Right lung (tissue), 5 donors: ENCODE measurements around the gene LOXHD1. TPM values are rescaled to one million over a fixed set of nuclear protein-coding genes. Genes with fewer than 3 reads are reported as not detected.

ENCODE experiments used
- DNase-seq, 2 donors: peaks; one replicate each; pipeline ENCODE4 v3.0.0-alpha.2; 2013
- polyA plus RNA-seq, 5 donors: library from polyadenylated mRNA; unstranded; fragments of 120-200 nt; gene quantifications; one replicate each; pipeline versions ENCODE4 v1.2.1 to v1.2.3, GENCODE V29; 2013; ENCODE audit warnings: inconsistent platforms in 1 of 5, low replicate concordance in 1 of 5; ENCODE audit not compliant: insufficient read length in 5 of 5, insufficient read depth in 1 of 5

LOXHD1 gene
- polyA plus RNA-seq, 5 donors, result 0.70 to 1.8 (median 1.4) TPM

DNA sequence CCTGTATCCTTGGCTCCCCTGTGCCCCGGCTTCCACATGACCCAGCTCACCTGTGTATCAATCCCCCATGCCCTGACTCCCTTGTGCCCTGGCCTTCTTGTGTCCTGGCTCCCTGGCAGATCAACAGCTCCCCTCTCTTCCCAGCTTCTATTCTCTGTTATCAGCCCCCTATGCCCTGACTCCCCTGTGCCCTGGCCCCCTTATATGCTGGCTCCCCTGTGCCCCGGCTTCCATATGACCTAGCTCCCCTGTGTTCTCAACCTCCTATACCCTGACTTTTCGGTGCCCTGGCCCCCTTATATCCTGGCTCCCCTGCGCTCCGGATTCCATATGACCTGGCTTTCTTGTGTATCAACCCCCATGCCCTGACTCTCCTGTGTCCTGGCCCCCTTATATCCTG lies 209.2 kb downstream of the LOXHD1 start:
- no peak for DNase-seq

DNA sequence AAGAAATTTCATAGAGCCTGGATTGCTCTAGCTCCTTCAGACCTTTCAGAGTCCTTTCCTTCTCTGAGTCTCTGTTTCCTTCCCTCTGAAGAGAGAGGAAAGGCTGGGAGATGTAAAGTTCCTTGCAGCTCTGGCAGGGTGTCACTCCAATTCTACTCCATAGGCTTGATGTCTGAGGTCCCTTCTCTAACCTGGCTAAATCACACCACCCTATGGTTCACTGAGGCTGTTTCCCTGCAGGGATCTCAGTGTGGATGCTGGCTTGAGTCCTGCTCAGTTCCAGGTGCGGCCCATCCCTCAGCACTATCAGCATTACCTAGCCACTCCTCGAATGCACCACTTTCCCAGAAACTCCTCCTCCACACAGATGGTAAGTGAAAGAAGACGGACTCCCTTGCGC lies 209.7 kb downstream of the LOXHD1 start:
- no peak for DNase-seq

DNA sequence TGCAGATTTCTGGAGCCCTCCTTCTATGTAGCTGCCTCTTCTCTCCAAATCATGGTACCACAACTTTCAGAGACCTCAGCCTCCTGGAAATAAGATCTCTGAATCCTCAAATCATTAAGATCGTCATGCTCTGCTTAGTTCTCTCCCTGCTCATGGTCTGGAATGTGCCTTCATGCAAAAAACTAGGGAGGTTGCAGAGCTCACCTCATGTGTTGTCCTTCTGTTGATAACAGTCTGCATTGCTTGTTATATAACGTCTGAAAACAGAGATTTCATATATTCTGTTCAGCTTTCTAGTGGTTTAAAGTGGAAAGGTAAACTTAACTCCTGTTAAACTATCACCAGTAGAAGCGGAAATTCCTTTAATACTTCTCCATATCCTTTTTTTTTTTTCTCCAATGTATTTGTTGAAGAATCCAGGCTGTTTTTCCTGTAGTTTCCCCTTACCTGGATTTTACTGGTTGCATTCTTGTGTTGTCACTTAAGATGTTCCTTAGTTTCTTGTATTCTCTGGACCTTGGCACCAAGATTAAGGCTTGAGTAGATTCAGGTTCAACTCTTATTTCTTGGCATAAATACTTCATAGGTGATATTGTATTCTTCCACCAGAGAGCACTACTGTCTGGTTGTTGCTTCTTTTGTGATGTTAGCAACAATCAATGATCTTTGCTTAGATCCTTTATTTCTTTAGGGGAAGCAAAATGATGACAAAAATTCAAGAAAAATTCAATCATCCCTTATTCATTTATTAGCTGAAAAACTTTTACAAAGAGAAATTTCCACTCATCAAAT lies 211.3 kb downstream of the LOXHD1 start:
- no peak for DNase-seq

DNA sequence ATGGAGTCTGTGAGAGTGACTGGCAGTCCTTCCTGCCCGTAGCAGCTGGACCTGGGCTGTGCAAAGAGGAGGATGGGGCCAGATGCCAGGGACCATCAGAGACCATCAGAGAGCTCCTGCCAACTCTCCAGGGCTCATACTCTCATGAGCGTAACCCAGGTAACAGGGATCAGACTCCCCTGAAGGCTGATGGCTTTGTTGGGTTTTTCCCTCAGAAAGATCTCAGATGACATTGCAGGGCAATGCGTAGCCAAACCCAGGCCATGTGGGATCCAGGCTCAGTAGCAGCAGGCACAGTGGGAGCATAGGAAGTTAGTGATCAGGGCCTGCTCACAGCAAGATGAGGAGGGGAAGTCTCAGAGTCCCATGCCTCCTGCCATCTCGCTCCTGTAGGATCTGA lies 218.0 kb downstream of the LOXHD1 start:
- no peak for DNase-seq

DNA sequence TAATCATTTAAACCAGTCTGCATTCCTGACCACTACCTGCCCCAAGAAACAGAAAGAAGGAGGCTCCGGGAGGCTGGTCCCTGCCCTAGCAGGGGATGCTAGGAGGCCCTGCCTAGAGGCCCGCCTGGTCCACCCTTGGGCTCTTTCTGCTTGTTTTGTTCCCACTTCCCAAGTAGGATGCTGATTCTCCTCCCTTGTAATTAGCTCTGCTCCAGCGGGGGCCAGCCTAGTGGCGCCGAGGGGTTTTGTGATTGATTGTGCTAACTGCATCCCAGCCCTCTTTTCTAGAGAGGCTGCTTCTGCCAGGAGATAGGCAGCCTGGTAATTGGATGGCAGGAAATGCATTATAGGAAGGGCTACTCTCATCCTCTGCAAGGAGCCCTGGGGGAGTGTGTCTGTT lies 220.0 kb downstream of the LOXHD1 start:
- no peak for DNase-seq

DNA sequence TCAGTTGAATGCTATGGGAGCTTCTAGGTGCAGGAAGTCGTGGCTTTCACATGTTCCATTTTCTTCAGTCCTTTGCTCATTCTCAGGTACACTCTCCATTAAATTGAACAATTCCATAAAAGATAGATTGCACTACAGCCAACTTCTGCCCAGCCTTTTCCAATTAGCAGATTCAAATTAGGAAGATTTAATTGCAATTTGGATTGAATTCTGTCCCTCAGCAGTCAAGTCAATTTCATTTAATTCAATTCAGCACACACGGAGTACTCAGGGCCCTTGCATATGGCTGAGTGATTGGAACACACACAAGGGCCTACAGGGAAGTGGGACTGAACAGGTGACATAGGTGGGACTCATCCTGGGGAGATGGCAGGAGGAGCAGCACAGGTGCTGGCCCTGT lies 220.4 kb downstream of the LOXHD1 start:
- no peak for DNase-seq

DNA sequence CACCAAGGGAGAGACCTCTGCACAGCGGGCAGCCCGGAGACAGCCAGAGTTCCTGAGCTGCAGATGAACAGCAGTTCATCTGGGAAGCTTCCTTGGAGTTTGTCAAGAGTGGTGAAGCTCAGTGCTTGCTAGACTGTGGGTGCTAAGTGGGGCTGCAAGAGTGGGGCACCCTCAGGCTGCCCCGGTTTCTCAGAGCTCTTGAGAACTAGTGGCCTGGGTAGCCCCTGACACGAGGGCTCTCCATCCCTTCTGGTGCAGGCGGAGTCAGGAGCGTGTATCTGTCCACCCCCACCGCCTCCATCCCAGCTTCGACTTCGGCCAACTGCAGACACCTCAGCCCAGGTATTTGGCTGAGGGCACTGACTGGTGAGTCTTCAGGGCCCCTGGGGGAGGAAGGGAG lies 222.0 kb downstream of the LOXHD1 start:
- DNase-seq, result no peak

DNA sequence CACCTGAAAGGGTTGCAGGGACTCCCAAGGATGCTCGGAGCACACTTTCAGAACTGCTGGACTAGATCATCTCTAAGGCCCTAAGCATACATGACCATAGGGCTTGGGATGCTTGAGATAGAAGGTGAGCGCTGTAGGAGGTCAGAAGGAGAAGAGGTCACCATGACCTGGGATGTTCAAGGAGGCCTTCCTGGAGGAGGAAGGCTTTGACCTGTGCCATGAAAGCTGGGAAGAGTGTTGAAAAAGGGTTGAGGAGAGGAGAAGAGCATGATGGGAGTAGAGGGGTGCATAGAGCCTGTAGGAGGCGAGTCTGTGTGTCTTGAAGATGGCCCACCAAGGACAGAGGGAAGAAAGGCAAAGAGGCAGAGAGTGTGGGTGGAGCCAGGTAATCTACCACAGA lies 222.4 kb downstream of the LOXHD1 start:
- no peak for DNase-seq

DNA sequence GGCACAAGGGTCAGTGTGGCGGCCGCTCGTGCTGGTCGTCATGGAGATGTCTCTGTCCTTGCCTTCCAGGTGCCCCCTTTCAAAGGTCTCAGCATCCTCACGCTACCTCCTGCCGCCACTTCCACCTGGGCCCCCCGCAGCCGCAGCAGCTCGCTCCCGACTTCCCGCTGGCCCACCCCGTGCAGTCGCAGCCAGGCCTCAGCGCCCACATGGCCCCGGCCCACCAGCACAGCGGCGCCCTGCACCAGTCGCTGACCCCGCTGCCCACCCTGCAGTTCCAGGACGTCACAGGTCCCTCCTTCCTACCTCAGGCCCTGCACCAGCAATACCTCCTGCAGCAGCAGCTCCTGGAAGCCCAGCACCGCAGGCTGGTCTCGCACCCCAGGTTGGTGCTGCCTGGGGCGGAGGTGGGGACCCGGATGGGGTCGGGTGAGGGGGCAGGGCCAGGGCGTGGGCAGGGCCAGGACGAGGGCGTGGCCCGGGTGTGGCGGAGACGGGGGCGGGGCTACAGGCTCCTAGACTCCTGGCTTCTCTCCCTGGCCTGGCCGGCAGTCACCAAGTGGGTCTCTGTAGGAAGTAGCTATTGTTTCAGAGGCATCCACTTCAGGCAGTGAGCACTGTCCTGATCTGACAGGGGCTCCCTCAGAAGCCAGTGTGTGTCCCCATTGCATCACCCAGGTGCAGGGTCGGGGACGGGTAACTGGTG lies 223.7 kb downstream of the LOXHD1 start:
- DNase-seq, result no peak

DNA sequence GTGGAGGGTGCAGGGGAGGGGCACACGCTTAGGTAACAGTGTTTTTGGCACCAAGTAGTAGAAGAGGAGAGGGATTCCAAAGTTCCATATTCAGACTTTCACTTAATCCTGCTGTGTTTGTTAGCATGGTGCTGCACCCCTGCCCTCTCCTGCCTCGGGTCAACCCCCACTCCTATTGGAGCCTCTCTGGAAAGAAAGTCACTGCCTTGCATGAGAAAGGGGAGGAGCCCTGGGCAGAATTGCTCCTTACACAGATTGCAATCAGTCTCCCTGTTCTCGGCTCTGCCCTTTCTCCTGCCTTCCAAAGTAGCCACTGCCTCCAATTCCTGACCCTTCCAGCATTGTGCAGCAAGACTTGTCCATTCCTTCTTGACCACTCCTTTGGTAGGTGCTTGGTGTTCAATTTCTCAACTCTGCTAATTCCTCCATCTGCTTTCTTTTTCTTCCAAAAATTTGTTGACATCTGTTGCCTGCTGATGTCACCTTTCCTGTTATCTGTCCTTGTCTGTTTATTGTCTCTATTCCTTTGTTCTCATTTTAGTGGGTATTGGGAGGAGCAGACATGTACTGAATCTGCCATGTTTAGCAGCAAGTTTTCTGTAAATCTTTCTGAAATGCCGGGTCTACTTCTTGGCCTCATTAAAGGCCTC lies 225.4 kb downstream of the LOXHD1 start:
- no peak for DNase-seq

DNA sequence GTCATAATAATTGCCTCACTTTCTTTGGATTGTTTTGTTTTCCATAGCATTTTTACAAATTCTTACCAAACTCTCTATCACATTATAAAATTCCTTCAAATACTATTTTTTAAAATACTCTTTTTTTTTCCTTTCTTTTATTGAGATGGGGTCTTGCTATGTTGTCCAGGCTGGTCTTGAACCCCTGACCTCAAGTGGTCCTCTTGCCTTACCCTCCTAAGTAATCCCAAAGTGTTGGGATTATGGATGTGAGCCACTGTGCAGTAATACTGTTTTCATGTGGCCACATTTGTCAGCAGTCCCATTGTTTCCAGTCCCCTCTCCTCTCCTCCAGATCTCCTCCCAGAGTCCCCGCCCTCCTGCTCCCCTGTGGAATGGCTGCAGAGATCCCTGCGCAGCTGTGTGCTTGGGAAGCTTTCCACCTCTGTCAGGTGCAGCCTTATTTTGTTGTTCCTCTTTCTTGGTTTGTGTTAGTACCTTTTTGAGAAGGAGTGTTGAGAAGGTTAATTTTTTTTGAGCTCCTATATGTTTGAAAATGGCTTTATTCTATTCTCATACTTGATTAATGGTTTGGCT lies 227.3 kb downstream of the LOXHD1 start:
- DNase-seq, result no peak

DNA sequence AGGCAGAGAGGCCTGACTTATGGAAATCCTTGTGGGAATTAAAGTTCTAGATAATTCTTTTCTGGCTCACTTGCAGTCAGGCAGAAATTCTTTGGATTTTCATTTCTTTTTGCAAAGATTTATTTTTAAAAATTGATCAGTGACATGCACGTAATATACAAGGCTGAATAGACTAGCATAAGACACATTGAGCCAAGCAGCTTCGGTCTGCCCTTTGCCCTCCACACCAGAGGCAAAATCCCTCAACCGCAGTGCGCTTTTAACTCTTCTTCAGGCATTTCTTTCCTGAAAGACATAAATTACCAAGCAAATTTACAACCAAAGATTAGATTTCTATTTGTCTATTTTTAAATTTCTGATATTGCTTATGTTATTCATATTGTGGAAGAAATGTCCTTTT lies 227.9 kb downstream of the LOXHD1 start:
- DNase-seq, result no peak

DNA sequence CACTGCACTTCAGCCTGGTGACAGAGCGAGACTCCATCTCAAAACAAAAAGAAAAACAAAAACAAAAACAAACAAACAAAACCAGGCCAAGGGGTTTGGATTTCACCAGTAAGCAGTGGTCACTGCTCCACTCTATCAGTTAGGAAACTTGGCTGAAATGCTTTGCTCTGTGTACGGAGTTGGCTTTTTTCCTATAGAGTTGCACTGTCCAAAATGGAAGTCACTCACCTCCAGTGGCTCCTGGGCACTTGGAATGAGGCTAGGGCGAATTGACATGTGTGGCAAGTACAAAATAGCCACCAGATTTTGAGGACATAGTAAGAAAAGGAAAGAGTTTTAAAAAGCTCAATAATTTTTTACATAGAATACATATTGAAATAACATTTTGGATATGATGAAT lies 228.7 kb downstream of the LOXHD1 start:
- no peak for DNase-seq

DNA sequence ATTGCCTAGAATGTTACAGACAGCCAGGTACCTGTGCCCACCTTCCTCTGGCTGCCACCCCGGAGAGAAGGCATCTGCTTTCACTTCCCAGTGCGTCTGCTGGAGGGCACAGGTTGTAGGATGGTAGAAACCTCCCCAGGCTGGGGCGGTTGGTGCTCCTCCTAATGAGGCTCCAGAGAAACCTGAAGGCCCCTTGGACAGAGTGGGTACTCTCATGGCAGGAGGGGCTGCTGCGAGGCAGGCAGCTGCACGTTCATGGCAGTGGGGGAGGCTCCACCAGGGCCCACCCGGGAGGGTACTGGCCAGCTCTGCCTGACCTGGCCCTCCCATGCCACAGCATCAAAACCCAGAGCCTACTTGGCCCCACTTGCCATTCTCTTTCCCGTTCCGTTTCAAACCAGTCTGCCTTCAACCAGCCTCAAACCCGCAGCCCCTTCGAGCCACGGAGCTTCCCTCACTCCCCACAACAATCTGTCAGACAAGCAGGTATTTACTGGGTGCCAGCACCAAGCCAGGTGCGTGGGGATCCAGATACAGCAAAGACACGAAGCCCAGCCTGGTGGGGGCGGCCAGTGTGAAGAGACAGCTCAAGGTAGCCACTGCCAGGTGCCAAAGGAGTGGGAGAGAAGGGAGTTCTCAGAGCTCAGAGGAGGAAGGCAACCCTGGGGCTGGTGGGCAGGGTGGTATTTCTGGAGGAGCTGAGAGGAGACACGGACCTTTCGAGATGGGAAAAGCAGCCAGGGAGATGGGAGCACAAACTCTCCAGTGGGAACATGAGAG lies 229.6 kb downstream of the LOXHD1 start:
- no peak for DNase-seq

Other genes with a start within 250 kb of the LOXHD1 start
- gene ST8SIA5, start 99.8 kb upstream of the LOXHD1 start, polyA plus RNA-seq, result under 1 TPM; 0.05 to 0.77 (median 0.34) TPM